ENCODE data around the gene NAV3.

GRCh38 chr12:78232756-78233155, 402.1 kb downstream of the NAV3 start:
- TF ChIP-seq SPI1 (IDR thresholded peaks at IDR 0.05; ENCODE audit: low read depth, low read length) (no peak), POLR2A (IDR thresholded peaks at IDR 0.05; ENCODE audit: low read depth, low read length) (no peak)
